ENCODE measurements around the gene SPP2.

The SPP2 gene

DNA sequence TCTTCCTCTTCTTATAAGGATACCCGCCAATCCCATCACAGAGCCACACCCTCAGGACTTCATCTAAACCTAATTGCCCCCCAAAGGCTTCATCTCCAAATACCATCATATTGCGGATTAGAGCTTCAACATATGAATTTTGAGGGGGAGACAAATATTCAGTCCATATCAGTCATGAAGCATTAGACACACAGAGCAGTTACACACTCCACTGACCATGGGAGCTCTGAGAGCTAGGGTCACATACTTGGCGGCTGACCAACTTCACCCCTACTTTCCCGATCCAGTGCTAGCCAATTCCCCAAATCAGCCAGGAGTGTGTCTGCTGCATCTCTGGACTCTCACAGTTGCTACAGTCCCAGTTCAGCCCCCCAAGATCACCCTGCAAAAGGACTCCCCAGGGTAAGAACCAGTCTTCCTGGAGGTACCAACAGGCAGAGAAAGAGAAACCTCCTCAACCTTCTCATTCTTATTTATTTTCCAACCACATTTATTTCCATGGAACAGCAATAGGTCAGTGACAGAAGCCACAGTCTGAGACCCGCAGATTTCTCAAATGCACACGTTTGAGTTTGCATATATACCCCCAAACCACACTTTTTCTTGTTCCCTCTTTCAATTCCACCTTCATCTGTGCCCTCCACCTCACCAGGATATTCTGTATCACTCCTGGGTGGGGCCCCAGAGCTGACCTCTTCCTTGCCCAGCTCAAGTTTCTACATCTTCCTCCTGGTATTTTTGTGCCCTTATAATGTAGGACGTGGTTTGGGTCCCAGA, 33.3 kb downstream of the SPP2 start:
- Histone ChIP-seq H3K9me3 (ENCODE audit: low read length) (no peaks in the 10 kb centered on the region), H3K4me1 (ENCODE audit: insufficient read depth, low read length) (no peaks in the 10 kb centered on the region), H3K4me3 (ENCODE audit: low read length) (no peak overlapping the region), H2AFZ (ENCODE audit: low read depth, low read length) (no peak overlapping the region), H3K27me3 (ENCODE audit: insufficient read depth, low read length) (no peaks in the 10 kb centered on the region), H3K36me3 (ENCODE audit: insufficient read depth, low read length) (no peaks in the 10 kb centered on the region)

DNA sequence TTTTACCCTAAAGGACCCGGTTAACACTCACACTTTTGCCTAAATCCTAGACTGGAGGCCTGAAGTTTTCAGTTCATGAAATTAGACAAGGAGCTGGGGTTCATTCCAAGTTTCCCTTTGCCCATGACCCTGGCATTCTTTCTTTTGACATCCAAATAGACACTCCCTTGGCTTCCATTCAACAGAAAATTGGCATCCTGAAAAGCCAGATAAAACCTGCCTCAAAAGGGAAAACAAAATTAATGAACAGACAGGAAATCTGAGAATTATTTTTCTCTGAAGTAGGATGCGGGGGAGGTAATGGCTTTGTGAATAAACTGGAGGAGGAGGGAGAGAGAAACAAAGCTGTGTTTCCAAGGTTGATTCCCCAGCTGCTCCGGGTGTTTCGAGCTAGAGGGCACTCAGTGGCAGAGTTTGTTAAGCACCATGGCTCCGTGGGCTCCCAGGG, 41.0 kb downstream of the SPP2 start:
- H3K4me1 ChIP-seq (ENCODE audit: insufficient read depth, low read length) = no peaks in the 10 kb centered on the region
- no peaks in the 10 kb centered on the region for H3K9me3 ChIP-seq (ENCODE audit: low read length)
- H3K27me3 ChIP-seq (ENCODE audit: insufficient read depth, low read length) = no peaks in the 10 kb centered on the region
- no peaks in the 10 kb centered on the region for H3K36me3 ChIP-seq (ENCODE audit: insufficient read depth, low read length)
- no peak overlapping the region for H3K4me3 ChIP-seq (ENCODE audit: low read length)
- H2AFZ ChIP-seq (ENCODE audit: low read depth, low read length) = no peak overlapping the region

DNA sequence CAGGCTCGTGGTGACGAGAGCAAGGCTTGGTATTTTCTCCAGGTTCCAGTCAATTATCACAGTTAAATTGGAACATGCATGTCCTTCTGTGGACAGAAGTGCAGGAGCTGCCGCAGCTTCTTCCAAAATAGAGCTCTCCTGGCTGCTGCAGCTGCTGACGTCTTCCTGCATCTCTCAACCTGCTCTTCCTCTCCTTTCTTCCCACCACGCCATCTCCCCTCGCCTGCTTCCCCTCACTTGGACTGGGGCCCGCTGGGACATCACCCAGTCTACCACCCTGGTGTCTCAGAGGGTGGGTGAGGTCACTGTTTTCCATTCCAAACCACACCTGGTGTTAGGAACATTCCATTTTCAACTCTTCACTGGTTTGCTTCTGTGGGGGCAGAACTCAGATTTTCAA, 41.4 kb downstream of the SPP2 start:
- no peaks in the 10 kb centered on the region for H3K9me3 ChIP-seq (ENCODE audit: low read length)
- no peak overlapping the region for H2AFZ ChIP-seq (ENCODE audit: low read depth, low read length)
- no peak overlapping the region for H3K4me3 ChIP-seq (ENCODE audit: low read length)
- H3K4me1 ChIP-seq (ENCODE audit: insufficient read depth, low read length) = no peaks in the 10 kb centered on the region
- no peaks in the 10 kb centered on the region for H3K36me3 ChIP-seq (ENCODE audit: insufficient read depth, low read length)
- no peaks in the 10 kb centered on the region for H3K27me3 ChIP-seq (ENCODE audit: insufficient read depth, low read length)

DNA sequence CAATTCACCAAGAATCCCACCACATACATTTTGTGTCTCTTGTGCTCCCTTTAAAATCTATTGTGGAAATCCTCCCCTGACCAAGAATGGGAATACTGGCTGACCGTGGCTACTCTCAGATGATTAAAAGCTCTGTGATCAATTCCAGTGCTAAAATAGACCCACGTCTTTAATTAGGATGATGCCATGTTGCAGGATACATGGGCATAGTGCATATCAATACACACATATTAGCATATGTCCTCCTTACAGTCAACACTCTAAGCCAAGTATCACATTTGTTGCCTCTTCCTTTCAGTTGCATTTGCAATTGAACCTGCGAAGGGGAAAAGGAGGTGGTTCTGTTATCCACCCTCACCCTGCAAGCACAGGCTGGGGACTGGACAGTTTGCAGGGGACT, 41.8 kb downstream of the SPP2 start:
- H3K27me3 ChIP-seq (ENCODE audit: insufficient read depth, low read length) = no peaks in the 10 kb centered on the region
- H3K4me3 ChIP-seq (ENCODE audit: low read length) = no peak overlapping the region
- H2AFZ ChIP-seq (ENCODE audit: low read depth, low read length) = no peak overlapping the region
- H3K4me1 ChIP-seq (ENCODE audit: insufficient read depth, low read length) = no peaks in the 10 kb centered on the region
- H3K36me3 ChIP-seq (ENCODE audit: insufficient read depth, low read length) = no peaks in the 10 kb centered on the region
- no peaks in the 10 kb centered on the region for H3K9me3 ChIP-seq (ENCODE audit: low read length)

DNA sequence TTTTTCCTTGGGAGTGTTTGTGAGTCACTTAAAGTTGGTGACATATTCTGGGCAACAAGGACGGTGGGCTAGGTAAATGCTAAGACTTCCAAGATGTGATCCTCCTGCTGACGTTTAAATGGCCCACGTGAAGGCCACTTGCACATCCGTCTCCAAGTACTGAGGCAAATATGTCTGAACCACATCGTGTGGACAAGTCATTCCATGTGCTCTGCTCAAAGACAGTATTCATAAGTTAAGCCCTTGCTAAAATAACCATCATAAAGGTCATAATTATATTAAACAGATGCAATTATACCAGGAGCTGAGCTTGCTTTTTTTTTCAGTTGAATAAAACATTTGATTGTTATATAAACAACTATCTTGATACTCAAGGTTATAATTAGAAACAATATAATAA, 44.8 kb downstream of the SPP2 start:
- no peaks in the 10 kb centered on the region for H3K9me3 ChIP-seq (ENCODE audit: low read length)
- H2AFZ ChIP-seq (ENCODE audit: low read depth, low read length) = no peak overlapping the region
- no peak overlapping the region for H3K4me3 ChIP-seq (ENCODE audit: low read length)
- H3K4me1 ChIP-seq (ENCODE audit: insufficient read depth, low read length) = no peaks in the 10 kb centered on the region
- no peaks in the 10 kb centered on the region for H3K27me3 ChIP-seq (ENCODE audit: insufficient read depth, low read length)
- H3K36me3 ChIP-seq (ENCODE audit: insufficient read depth, low read length) = no peaks in the 10 kb centered on the region

DNA sequence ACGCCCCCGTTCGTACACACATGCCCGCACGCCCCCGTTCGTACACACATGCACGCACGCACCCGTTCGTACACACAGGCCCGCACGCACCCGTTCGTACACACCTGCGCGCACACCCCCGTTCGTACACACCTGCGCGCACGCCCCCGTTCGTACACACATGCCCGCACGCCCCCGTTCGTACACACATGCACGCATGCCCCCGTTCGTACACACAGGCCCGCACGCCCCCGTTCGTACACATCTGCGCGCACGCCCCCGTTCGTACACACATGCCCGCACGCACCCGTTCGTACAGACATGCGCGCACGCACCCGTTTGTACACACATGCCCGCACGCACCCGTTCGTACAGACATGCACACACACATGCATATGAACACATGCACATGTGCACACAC, 45.7 kb downstream of the SPP2 start:
- Histone ChIP-seq H3K9me3 (ENCODE audit: low read length) (no peaks in the 10 kb centered on the region), H3K36me3 (ENCODE audit: insufficient read depth, low read length) (no peaks in the 10 kb centered on the region), H3K4me3 (ENCODE audit: low read length) (no peak overlapping the region), H3K4me1 (ENCODE audit: insufficient read depth, low read length) (no peaks in the 10 kb centered on the region), H2AFZ (ENCODE audit: low read depth, low read length) (no peak overlapping the region), H3K27me3 (ENCODE audit: insufficient read depth, low read length) (no peaks in the 10 kb centered on the region)

DNA sequence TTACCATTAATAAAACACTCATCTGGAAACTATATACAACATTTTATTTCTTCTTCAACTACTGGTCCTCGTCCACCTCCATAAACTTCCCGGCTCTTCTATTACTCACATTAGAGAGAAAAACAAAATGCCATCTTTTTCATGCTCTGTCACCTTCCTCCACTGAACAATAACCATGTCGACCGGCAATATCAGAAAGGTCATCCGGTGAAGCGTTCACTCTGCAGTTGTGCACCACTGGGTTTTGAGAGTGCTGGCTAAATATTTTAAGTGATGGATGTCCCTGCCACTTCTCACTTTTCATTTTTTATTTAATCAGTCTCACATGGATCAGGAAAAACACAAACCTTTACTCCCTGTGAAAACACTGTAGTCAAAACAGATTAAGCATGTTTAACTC, 48.2 kb downstream of the SPP2 start:
- no peak overlapping the region for H3K4me3 ChIP-seq (ENCODE audit: low read length)
- H3K36me3 ChIP-seq (ENCODE audit: insufficient read depth, low read length) = no peaks in the 10 kb centered on the region
- H3K27me3 ChIP-seq (ENCODE audit: insufficient read depth, low read length) = no peaks in the 10 kb centered on the region
- H2AFZ ChIP-seq (ENCODE audit: low read depth, low read length) = no peak overlapping the region
- H3K9me3 ChIP-seq (ENCODE audit: low read length) = no peaks in the 10 kb centered on the region
- H3K4me1 ChIP-seq (ENCODE audit: insufficient read depth, low read length) = no peaks in the 10 kb centered on the region

DNA sequence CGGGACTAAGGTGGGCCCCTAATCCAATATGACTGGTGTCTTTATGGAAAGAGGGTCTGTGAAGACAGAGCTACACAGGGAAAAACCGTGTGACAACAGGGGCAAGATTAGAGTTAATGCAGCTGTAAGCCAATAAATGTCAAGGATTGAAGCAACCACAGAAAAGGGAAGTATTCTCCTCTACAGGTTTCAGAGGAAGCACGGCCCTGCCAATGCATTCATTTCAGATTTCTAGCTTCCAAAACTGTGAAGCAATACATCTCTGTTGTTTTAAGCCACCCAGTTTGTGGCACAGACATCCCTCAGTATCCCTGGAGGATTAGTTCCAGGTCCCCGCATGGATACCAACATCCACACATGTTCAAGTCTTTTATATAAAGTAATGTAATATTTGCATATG, 48.8 kb downstream of the SPP2 start:
- Histone ChIP-seq H3K36me3 (ENCODE audit: insufficient read depth, low read length) (no peaks in the 10 kb centered on the region), H3K4me1 (ENCODE audit: insufficient read depth, low read length) (no peaks in the 10 kb centered on the region), H3K27me3 (ENCODE audit: insufficient read depth, low read length) (no peaks in the 10 kb centered on the region), H3K4me3 (ENCODE audit: low read length) (no peak overlapping the region), H3K9me3 (ENCODE audit: low read length) (no peaks in the 10 kb centered on the region), H2AFZ (ENCODE audit: low read depth, low read length) (no peak overlapping the region)

DNA sequence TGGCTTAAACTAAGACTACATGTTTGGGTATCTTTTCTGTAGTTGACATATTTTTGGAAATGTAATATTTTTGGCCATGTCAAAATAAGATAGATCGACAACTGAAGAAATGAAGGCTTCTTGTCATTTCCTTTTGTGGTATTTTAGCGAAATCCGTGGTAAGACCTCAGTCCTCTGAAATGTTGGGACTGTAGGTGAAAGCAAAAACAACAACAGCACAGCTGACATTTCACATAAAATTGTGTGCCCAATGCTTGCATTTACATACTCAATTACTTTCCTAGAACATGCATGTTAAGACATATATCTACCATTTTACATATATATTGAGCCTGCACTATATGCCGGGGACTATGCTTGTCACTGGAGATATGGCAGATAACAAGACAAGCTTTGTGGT, 50.2 kb downstream of the SPP2 start:
- no peak overlapping the region for H3K4me3 ChIP-seq (ENCODE audit: low read length)
- no peaks in the 10 kb centered on the region for H3K9me3 ChIP-seq (ENCODE audit: low read length)
- no peaks in the 10 kb centered on the region for H3K4me1 ChIP-seq (ENCODE audit: insufficient read depth, low read length)
- H3K27me3 ChIP-seq (ENCODE audit: insufficient read depth, low read length) = no peaks in the 10 kb centered on the region
- H2AFZ ChIP-seq (ENCODE audit: low read depth, low read length) = no peak overlapping the region
- H3K36me3 ChIP-seq (ENCODE audit: insufficient read depth, low read length) = no peaks in the 10 kb centered on the region

DNA sequence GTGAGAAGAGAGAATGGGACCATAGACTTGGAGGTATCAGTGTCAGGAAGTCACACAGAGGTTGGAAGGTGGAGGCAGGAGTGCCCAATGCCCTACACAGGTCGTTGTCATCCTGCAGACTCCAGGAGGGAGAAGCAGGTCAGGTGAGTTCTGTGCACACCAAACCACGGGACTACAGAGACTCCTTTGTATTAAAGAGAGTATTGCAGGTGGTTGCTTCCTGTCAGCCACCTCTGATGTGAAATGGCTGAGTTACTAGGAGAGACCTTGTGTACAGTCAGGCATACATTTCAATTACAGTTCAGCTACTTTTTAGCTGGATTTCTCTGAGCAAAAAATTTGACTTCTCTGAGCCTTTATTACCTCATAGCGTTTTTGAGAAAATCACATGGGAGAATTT, 51.6 kb downstream of the SPP2 start:
- Histone ChIP-seq H3K4me1 (ENCODE audit: insufficient read depth, low read length) (no peaks in the 10 kb centered on the region), H2AFZ (ENCODE audit: low read depth, low read length) (no peak overlapping the region), H3K36me3 (ENCODE audit: insufficient read depth, low read length) (no peaks in the 10 kb centered on the region), H3K4me3 (ENCODE audit: low read length) (no peak overlapping the region), H3K27me3 (ENCODE audit: insufficient read depth, low read length) (no peaks in the 10 kb centered on the region), H3K9me3 (ENCODE audit: low read length) (no peaks in the 10 kb centered on the region)

DNA sequence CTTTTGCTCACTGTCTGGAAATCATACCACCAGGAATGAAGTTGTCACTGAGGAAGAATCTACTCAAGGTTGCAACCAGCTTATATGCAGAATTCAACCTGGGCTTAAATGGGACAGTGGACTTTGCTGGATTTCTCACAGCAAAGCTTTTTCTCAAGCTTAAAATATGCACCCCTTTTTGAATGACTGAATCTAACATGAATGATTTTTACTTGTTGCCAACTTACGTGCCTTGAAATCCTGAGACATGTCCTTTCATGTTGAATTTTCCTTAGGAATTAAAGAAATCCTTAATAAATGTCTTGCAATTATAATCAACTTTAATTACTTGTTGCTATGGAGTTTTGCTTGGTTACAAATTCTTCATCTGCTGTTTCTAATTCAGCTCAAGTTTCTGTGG, 57.4 kb downstream of the SPP2 start:
- Histone ChIP-seq H3K36me3 (ENCODE audit: insufficient read depth, low read length) (no peaks in the 10 kb centered on the region), H3K9me3 (ENCODE audit: low read length) (no peaks in the 10 kb centered on the region), H3K4me1 (ENCODE audit: insufficient read depth, low read length) (no peaks in the 10 kb centered on the region), H2AFZ (ENCODE audit: low read depth, low read length) (no peak overlapping the region), H3K4me3 (ENCODE audit: low read length) (no peak overlapping the region), H3K27me3 (ENCODE audit: insufficient read depth, low read length) (no peaks in the 10 kb centered on the region)

DNA sequence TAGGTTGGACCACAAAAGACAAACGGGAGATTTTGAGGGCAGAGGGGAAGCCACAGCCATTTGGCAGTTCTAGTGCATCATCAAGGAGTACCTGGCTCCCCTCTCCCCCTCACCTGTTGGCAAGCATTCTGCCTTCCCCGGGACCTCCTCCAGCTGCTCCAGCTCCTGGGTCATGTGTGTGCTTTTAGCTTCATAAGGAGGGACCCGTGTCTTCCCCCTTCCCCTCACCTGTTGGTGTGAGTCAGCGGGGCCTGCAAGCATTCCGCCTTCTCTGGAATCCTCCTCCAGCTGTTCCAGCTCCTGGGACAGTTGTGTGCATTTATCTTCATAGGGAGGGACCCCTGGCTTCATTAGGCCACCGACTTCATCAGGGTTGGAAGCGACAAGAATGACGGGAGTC, 58.8 kb downstream of the SPP2 start:
- H3K4me1 ChIP-seq (ENCODE audit: insufficient read depth, low read length) = no peaks in the 10 kb centered on the region
- H3K4me3 ChIP-seq (ENCODE audit: low read length) = no peak overlapping the region
- no peaks in the 10 kb centered on the region for H3K27me3 ChIP-seq (ENCODE audit: insufficient read depth, low read length)
- H3K9me3 ChIP-seq (ENCODE audit: low read length) = no peaks in the 10 kb centered on the region
- H2AFZ ChIP-seq (ENCODE audit: low read depth, low read length) = no peak overlapping the region
- H3K36me3 ChIP-seq (ENCODE audit: insufficient read depth, low read length) = no peaks in the 10 kb centered on the region

DNA sequence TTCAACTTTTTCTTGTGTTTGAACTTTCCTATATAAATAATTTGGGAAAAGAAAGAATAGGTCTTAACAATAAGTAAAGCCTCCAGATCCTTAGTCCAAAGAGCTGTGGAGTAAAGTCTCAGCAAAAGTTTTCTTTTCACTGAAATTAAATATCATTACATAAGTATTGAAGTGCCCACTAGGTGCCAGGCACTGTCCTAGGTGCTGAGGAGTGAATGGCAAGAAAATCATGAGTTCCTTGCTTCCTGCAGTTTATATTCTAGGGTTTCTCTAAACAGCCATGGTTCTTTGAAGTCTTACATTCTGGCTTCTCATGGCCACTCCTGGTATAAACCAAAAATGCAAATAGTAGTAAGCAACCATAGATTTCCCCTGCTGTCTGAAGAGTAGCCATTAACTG, 59.7 kb downstream of the SPP2 start:
- no peak overlapping the region for H2AFZ ChIP-seq (ENCODE audit: low read depth, low read length)
- H3K27me3 ChIP-seq (ENCODE audit: insufficient read depth, low read length) = no peaks in the 10 kb centered on the region
- no peak overlapping the region for H3K4me3 ChIP-seq (ENCODE audit: low read length)
- H3K4me1 ChIP-seq (ENCODE audit: insufficient read depth, low read length) = no peaks in the 10 kb centered on the region
- no peaks in the 10 kb centered on the region for H3K36me3 ChIP-seq (ENCODE audit: insufficient read depth, low read length)
- no peaks in the 10 kb centered on the region for H3K9me3 ChIP-seq (ENCODE audit: low read length)

DNA sequence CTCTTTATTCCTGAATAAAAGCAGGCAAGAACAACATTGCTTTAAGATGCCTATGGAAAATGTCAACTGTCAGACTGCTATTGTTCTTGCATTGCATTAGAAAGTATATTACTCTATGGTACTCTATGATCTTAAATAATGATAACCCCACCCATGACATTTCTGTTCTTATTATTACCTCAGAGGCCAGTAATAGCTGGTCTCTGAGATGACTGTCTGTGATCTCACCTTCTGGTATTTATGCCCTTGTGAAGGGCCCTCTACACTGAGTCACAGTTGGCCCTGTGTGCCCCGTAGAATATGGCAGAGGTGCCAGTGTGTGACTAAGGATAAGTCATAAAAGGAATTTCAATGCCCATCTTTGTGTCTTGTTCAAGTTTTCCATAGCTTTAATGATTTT, 61.0 kb downstream of the SPP2 start:
- Histone ChIP-seq H2AFZ (ENCODE audit: low read depth, low read length) (no peak overlapping the region), H3K27me3 (ENCODE audit: insufficient read depth, low read length) (no peaks in the 10 kb centered on the region), H3K9me3 (ENCODE audit: low read length) (no peaks in the 10 kb centered on the region), H3K4me1 (ENCODE audit: insufficient read depth, low read length) (no peaks in the 10 kb centered on the region), H3K4me3 (ENCODE audit: low read length) (no peak overlapping the region), H3K36me3 (ENCODE audit: insufficient read depth, low read length) (no peaks in the 10 kb centered on the region)
